K562 (cell line): ENCODE results near the gene B9D2. TPM values are rescaled to one million over a fixed set of nuclear protein-coding genes. Genes with fewer than 3 reads are reported as not detected.

ENCODE experiments used
- BRD9 ChIP-seq: fragments of 450-650 bp; IDR thresholded peaks from 2 replicates; pipeline ENCODE4 v1.6.1; 2018; ENCODE audit warnings: low read depth; ENCODE audit not compliant: partially characterized antibody
- CBFA2T3 ChIP-seq: fragments of 450-650 bp; IDR thresholded peaks from 2 replicates; pipeline ENCODE4 v1.6.1; 2017
- E4F1 ChIP-seq: fragments of 250-450 bp; sonication (Bioruptor Pico); IDR thresholded peaks from 2 replicates; pipeline ENCODE4 v1.5.0; 2021; ENCODE audit warnings: mild to moderate bottlenecking, borderline replicate concordance
- ELF2 ChIP-seq: fragments of 250-450 bp; sonication (Bioruptor Pico); IDR thresholded peaks from 2 replicates; pipeline ENCODE4 v1.5.0; 2021; ENCODE audit warnings: mild to moderate bottlenecking
- FOXA3 ChIP-seq, 2 experiments: fragments of 450-650 bp in 1 of 2; sonication (generic) in 1 of 2; formaldehyde crosslinking; IDR thresholded peaks in 1 of 2; conservative IDR thresholded peaks in 1 of 2; 2 replicates each; pipeline versions ENCODE4 v1.4.0 to v1.8.0; 2020 to 2022; ENCODE audit warnings: mild to moderate bottlenecking in 2 of 2, missing genetic modification reagents in 1 of 2
- HDAC6 ChIP-seq: IDR thresholded peaks from 2 replicates; pipeline ENCODE4 v1.6.1; 2012; ENCODE audit warnings: low read depth, mild to moderate bottlenecking, control low read depth, inconsistent platforms, low read length, moderate library complexity
- HNRNPH1 ChIP-seq: fragments of 200-400 bp; formaldehyde crosslinking; optimal IDR thresholded peaks from 2 replicates; pipeline ENCODE3; 2017; ENCODE audit warnings: low read depth, mild to moderate bottlenecking, low read length, moderate library complexity
- MCM5 ChIP-seq: fragments of 450-650 bp; IDR thresholded peaks from 2 replicates; pipeline ENCODE4 v1.6.1; 2016; ENCODE audit warnings: low read depth
- MTF1 ChIP-seq: fragments of 250-450 bp; sonication (Bioruptor Pico); IDR thresholded peaks from 2 replicates; pipeline ENCODE4 v1.9.0; 2021; ENCODE audit warnings: moderate library complexity, mild to moderate bottlenecking, inconsistent platforms, borderline replicate concordance
- NFE2 ChIP-seq: IDR thresholded peaks from 2 replicates; pipeline ENCODE4 v1.6.1; 2014; ENCODE audit warnings: antibody characterized with exemption, low read depth
- PHB2 ChIP-seq: fragments of 450-650 bp; IDR thresholded peaks from 2 replicates; pipeline ENCODE4 v1.6.1; 2017; ENCODE audit warnings: low read depth
- RCOR1 ChIP-seq, 2 experiments: IDR thresholded peaks; 2 replicates each; pipeline ENCODE4 v1.6.1; 2012; ENCODE audit warnings: low read depth in 2 of 2, low read length in 2 of 2, borderline replicate concordance in 1 of 2, improper control_type of control experiment in 1 of 2
- RNF2 ChIP-seq: sonication (generic); IDR thresholded peaks from 2 replicates; pipeline ENCODE4 v1.6.1; 2016
- VEZF1 ChIP-seq: fragments of 200-800 bp; sonication (Bioruptor generic); IDR thresholded peaks from 2 replicates; pipeline ENCODE4 v1.6.1; 2017; ENCODE audit warnings: missing genetic modification characterization, missing compliant biosample characterization
- ZNF143 ChIP-seq: sonication (generic); formaldehyde crosslinking; IDR thresholded peaks from 2 replicates; pipeline ENCODE4 v1.9.0; 2022; ENCODE audit warnings: mild to moderate bottlenecking, missing genetic modification reagents
- ZNF407 ChIP-seq: fragments of 450-650 bp; IDR thresholded peaks from 2 replicates; pipeline ENCODE4 v1.6.1; 2016; ENCODE audit warnings: low read depth
- ZNF41 ChIP-seq: fragments of 250-450 bp; sonication (Bioruptor Pico); conservative IDR thresholded peaks from 2 replicates; pipeline ENCODE4 v1.4.0; 2020; ENCODE audit warnings: mild to moderate bottlenecking
- polyA plus RNA-seq, 8 experiments: library from polyadenylated mRNA; depleted of rRNA in 4 of 8; stranded (reverse) in 5 of 8; unstranded in 3 of 8; fragments of >200 nt; fragmentation: Nextera tagmentation in 2 of 8; fragmentation: Illumina TruSeq in 1 of 8; extraction: Ambion mirVana in 2 of 8; extraction: Trizol in 1 of 8; gene quantifications; 2 replicates each; pipeline versions ENCODE4 v1.2.1 to v1.2.3, GENCODE V29; 2011 to 2014; ENCODE audit warnings: inconsistent platforms in 1 of 8, missing spikeins in 1 of 8
- total RNA-seq, 7 experiments: library from RNA; depleted of rRNA in 6 of 7; stranded (reverse); fragments of >200 nt in 6 of 7; fragmentation: Illumina TruSeq in 2 of 7; extraction: Trizol in 2 of 7; gene quantifications; 2 replicates each; pipeline versions ENCODE4 v1.2.1 to v1.2.3, GENCODE V29; 2011 to 2021; ENCODE audit warnings: low replicate concordance in 1 of 7

The B9D2 gene
- total and polyA plus RNA-seq, 9 of the 15 experiments (the other 6 are each of a cell fraction or from before 2014, with no cell fraction given): 0.83 to 6.9 (median 2.8) TPM

GRCh38 chr19:41363753-41364523 is at the start of gene B9D2 (continued):
- no peak for TF ChIP-seq ZNF407
- no peak for TF ChIP-seq PHB2
- TF ChIP-seq VEZF1: peak; percentile 93
- no peak for TF ChIP-seq ELF2
- no peak for TF ChIP-seq E4F1 (CRISPR knock-in tag)
- no peak for TF ChIP-seq MCM5
- TF ChIP-seq HDAC6: no peak
- no peak for TF ChIP-seq BRD9
- TF ChIP-seq FOXA3 (CRISPR knock-in tag; conservative IDR thresholded peaks at IDR 0.05 in 1 of 2, IDR thresholded peaks at IDR 0.05 in 1 of 2): no peak
- no peak for TF ChIP-seq CBFA2T3
- TF ChIP-seq NFE2: no peak
- no peak for TF ChIP-seq RNF2
- no peak for TF ChIP-seq MTF1
- no peak for TF ChIP-seq HNRNPH1
- TF ChIP-seq ZNF41 (CRISPR knock-in tag): no peak
- no peak for TF ChIP-seq ZNF143
- no peak for TF ChIP-seq RCOR1 (IDR thresholded peaks at IDR 0.05; ENCODE audit: borderline replicate concordance in 1 of 2, low read depth in 2 of 2, low read length in 2 of 2)
